T-helper 2 cell treated with Interferon-gamma antibody and Interleukin-4, amounts not matched to agents 5 μg/mL and 100 μg/mL, for 36 hours (primary cell): ENCODE measurements around the gene TMEM203.

Experiments used
- DNase-seq: peaks from one replicate; pipeline ENCODE4 v3.0.0; 2021; ENCODE audit warnings: low spot score
- H3K27ac Mint-ChIP-seq: one replicate; pipeline ENCODE4 v1.8.0; 2021; ENCODE audit warnings: mild to moderate bottlenecking, mixed read lengths
- H3K27me3 Mint-ChIP-seq: one replicate; pipeline ENCODE4 v1.8.0; 2021; ENCODE audit warnings: low read depth, mixed read lengths
- H3K36me3 Mint-ChIP-seq: one replicate; pipeline ENCODE4 v1.8.0; 2021; ENCODE audit warnings: low read depth, mixed read lengths
- H3K4me1 Mint-ChIP-seq: one replicate; pipeline ENCODE4 v1.8.0; 2021; ENCODE audit warnings: low read depth, mixed read lengths
- H3K4me3 Mint-ChIP-seq: one replicate; pipeline ENCODE4 v1.8.0; 2022; ENCODE audit warnings: mild to moderate bottlenecking, moderate library complexity, mixed read lengths
- H3K9me3 Mint-ChIP-seq: one replicate; pipeline ENCODE4 v1.8.0; 2021; ENCODE audit warnings: mixed read lengths

Gene TMEM203

DNA sequence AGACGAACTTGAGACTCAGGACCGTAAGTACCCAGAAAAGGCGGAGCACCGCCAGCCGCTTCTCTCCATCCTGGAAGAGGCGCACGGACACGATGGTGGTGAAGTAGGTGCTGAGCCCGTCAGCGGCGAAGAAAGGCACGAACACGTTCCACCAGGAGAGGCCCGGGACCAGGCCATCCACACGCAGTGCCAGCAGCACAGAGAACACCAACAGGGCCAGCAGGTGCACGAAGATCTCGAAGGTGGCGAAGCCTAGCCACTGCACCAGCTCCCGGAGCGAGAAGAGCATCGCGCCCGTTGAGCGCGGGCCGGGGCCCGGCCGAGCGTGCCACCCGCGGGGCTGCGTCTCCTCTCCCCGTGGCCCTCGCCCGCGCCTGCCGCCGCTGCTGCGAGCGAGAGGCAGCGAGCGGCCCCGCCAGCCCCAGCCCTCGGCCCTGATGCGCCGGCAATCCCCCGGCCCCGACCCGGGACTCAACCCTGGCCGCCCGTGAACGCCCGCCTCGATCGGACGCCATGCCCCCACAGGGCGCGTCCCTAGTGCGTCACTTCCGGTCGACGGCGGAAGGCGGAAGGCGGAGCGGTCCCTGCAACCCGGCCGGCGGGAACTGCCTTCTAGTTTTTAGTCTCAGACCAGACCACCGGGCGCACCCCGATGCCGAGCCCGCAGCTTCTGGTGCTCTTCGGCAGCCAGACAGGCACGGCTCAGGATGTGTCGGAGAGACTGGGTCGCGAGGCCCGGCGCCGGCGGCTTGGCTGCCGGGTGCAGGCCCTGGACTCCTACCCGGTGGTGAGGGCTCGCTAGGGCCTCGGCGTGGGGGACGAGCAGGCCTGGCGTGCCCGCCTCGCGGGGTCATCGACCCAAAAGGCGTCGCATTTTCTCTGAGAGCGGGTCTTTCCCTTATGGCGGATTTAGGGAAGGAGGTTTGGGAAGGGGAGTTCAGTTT is at the start of gene TMEM203, which contains the start of gene NDOR1:
Gene TMEM203 (minus strand): TSS at position 523 of the 944 bp plus-strand sequence. CDS start 234 bp downstream, at position 289.
Gene NDOR1 (plus strand): TSS at position 575 of the 944 bp plus-strand sequence. CDS start 78 bp downstream, at position 653.
- Mint-ChIP-seq H3K27ac (peak within 1 kb of the TSS; percentile 93), H3K4me1 (peaks cover 29% of the 10 kb centered on the region), H3K9me3 (no peaks in the 10 kb centered on the region), H3K27me3 (no peaks in the 10 kb centered on the region), H3K4me3 (peak within 1 kb of the TSS; percentile 95), H3K36me3 (peaks cover 14% of the 10 kb centered on the region)
- DNase-seq = peak; percentile 94

DNA sequence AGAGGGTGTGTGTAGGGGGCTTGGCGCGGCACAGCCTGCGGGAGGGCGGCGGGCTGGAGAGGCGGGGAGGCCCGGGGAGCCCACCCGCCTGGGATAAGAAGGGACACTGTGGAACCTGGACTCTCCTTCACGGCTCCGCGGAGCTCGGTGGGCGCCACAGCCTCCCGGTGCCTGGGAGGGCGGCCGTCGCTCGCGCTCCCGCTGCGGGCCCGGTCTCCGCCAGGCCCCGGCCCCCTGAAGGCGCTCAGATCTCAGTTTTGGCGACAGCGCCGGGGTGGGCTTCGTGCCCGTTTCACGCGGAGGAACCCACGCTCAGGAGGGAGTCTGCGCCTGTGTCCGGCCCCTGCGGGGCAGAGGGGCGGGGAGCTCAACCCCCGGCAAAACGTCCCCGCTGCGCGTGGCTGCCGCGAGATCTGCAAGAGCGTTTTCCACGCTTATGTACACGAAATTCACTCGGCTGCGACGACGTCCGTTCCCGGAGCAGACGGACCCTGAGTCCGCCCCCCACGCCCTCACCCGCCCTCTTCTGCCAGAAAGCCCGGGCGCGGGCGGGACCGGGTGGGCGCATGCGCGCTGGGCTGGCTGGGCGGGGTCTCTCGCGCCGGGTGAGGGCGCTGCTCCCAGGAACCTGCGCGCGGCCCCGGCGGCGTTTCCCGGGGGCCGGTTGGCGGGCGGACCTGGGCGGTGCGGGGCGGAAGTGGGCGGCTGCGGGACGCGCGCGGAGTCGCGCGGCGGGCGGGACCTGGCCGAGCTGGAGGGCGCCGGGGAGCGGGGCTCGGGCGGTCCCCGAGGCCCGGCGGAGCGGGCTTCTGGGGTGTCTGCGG is 49.4 kb upstream of the TMEM203 start, which contains the start of gene NELFB:
Gene NELFB (plus strand): TSS at position 704 of the 824 bp plus-strand sequence.
- peaks cover 4% of the 10 kb centered on the region for H3K4me1 Mint-ChIP-seq
- peak; percentile 97 for DNase-seq
- H3K27me3 Mint-ChIP-seq = no peaks in the 10 kb centered on the region
- peak within 1 kb of the TSS; percentile 91 for H3K4me3 Mint-ChIP-seq
- peak within 1 kb of the TSS; percentile 82 for H3K27ac Mint-ChIP-seq
- H3K36me3 Mint-ChIP-seq = peaks cover 13% of the 10 kb centered on the region
- no peaks in the 10 kb centered on the region for H3K9me3 Mint-ChIP-seq

DNA sequence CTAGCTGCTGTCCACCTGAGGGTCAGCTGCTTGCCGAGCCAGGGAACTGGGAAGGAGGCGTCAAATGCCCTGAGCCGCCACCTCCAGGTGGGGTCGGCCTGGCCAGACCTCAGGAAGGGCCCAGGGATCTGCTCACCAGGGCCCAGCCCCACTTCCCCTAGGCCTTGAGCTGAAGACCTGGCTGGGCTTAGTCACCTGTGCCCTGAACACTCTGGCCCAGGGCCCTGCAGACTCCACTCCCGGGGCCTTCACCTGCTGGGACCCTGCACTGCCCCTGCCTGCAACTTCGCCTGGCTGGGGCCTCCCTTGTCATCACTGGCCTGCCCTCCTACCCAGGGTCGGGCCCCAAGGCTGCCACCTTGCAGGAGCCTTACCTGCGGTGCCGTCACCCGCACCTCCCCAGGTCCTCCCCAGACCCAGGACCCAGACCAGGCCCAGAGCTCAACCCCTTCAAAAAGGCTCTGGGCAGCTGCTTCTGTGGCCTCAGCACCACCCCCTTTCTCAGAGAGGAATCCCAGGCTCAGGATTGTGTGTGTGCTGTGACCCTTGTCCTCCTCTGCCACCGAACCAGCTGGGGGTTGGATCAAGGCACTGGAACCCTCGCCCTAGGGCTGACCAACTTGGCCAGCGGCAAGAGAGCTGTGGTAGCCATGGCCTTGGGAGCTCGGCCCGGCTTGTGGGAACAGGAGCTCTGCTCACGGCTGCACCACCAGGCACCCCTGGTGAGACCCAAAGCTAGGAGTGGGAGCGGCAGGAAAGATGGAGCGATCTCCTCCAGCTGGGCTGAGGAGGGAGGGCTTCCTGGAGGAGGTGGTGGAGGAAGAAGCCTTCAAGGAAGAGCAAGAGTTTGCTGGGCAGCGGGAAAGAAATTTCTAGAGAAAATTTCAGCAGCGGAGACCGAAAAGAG is 48.5 kb upstream of the TMEM203 start:
- DNase-seq = no peak
- no peaks in the 10 kb centered on the region for H3K27me3 Mint-ChIP-seq
- no peaks in the 10 kb centered on the region for H3K9me3 Mint-ChIP-seq
- H3K27ac Mint-ChIP-seq = peak overlapping the region; percentile 56
- H3K4me3 Mint-ChIP-seq = peak overlapping the region; percentile 82
- H3K36me3 Mint-ChIP-seq = peaks cover 10% of the 10 kb centered on the region
- H3K4me1 Mint-ChIP-seq = peaks cover 4% of the 10 kb centered on the region

- Mint-ChIP-seq H3K4me1 (peaks cover 4% of the 10 kb centered on the region), H3K4me3 (no peak overlapping the region), H3K36me3 (peaks cover 7% of the 10 kb centered on the region), H3K27me3 (no peaks in the 10 kb centered on the region), H3K9me3 (no peaks in the 10 kb centered on the region), H3K27ac (no peak overlapping the region)
- no peak for DNase-seq
Observed at GRCh38 chr9:137252555-137253506, 47.4 kb upstream of the TMEM203 start.

GRCh38 chr9:137251490-137252268 is 46.2 kb upstream of the TMEM203 start:
- Mint-ChIP-seq H3K4me3 (no peak overlapping the region), H3K4me1 (peaks cover 4% of the 10 kb centered on the region), H3K9me3 (no peaks in the 10 kb centered on the region), H3K27me3 (no peaks in the 10 kb centered on the region), H3K27ac (no peak overlapping the region), H3K36me3 (peaks cover 3% of the 10 kb centered on the region)
- no peak for DNase-seq

GRCh38 chr9:137251194-137251461 is 45.7 kb upstream of the TMEM203 start, which contains the start of gene STPG3:
TSS of gene STPG3 (plus strand) at chr9:137251286. CDS start at chr9:137251287, 1 bp downstream.
- DNase-seq = no peak
- no peaks in the 10 kb centered on the region for H3K36me3 Mint-ChIP-seq
- no peaks in the 10 kb centered on the region for H3K9me3 Mint-ChIP-seq
- peaks cover 4% of the 10 kb centered on the region for H3K4me1 Mint-ChIP-seq
- no peak within 1 kb of the TSS for H3K27ac Mint-ChIP-seq
- no peak within 1 kb of the TSS for H3K4me3 Mint-ChIP-seq
- no peaks in the 10 kb centered on the region for H3K27me3 Mint-ChIP-seq

GRCh38 chr9:137250329-137251193 is 45.1 kb upstream of the TMEM203 start:
- no peak overlapping the region for H3K4me3 Mint-ChIP-seq
- H3K9me3 Mint-ChIP-seq = no peaks in the 10 kb centered on the region

DNA sequence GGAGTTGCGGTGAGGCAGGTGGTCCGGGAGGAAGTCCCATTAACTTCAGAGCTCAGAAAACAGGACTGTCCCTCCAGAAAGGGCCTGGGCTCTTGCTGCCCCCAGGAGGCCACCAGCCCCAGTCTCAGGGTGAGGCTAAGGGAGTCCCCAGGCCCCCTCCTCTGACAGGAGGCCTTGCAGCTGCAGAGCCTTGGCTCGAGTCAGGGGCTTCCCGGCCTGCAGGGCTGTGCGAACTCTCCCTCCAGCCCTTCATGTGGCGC is 42.4 kb upstream of the TMEM203 start:
- Mint-ChIP-seq H3K27me3 (no peaks in the 10 kb centered on the region), H3K27ac (no peak overlapping the region), H3K36me3 (peaks cover 10% of the 10 kb centered on the region), H3K4me3 (no peak overlapping the region), H3K4me1 (peaks cover 5% of the 10 kb centered on the region), H3K9me3 (no peaks in the 10 kb centered on the region)
- no peak for DNase-seq

More at GRCh38 chr9:137250329-137251193, 45.1 kb upstream of the TMEM203 start:
- Mint-ChIP-seq H3K36me3 (no peaks in the 10 kb centered on the region), H3K4me1 (peaks cover 4% of the 10 kb centered on the region), H3K27me3 (no peaks in the 10 kb centered on the region), H3K27ac (no peak overlapping the region)
- no peak for DNase-seq

DNA sequence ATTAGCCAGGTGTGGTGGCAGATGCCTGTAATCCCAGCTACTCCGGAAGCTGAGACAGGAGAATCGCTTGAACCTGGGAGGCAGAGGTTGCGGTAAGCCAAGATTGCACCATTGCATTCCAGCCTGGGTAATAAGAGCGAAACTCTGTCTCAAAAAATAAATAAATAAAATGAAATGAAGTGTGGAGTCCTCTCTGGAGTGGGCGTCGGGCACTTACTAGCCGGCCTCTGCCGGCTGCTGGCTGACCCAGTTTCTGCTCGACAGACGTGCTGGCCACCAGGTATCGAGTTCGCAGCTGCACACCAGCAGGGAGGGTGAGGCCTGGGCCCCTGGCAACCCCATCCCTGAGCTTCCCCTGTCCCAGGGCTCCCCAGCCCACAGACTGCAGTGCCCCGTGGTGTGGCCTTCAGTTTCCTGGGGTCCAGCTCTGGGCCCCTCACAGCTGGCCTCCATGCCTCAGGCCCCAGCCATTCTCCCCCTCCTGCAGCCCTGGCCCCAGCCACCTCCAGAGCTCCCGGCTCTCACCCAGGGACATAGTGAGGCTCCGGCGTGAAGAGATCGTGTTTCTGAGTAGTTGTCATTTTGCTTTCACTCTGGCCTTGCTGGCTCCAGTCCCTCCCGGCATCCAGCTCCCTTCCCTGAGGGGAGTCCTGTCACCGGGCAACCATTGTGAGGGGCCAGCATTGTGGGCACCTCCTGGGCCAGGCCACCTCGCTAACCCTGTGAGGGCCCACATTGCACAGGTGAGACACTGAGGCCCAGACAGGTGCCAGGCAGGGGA is 41.9 kb upstream of the TMEM203 start:
- Mint-ChIP-seq H3K27ac (peak overlapping the region; percentile 20), H3K4me1 (peaks cover 10% of the 10 kb centered on the region), H3K27me3 (no peaks in the 10 kb centered on the region), H3K4me3 (no peak overlapping the region), H3K9me3 (no peaks in the 10 kb centered on the region), H3K36me3 (peaks cover 15% of the 10 kb centered on the region)
- no peak for DNase-seq

GRCh38 chr9:137245450-137246421 is 40.3 kb upstream of the TMEM203 start:
- Mint-ChIP-seq H3K27me3 (peaks cover 2% of the 10 kb centered on the region), H3K27ac (no peak overlapping the region), H3K9me3 (no peaks in the 10 kb centered on the region), H3K36me3 (peaks cover 23% of the 10 kb centered on the region), H3K4me3 (no peak overlapping the region), H3K4me1 (peaks cover 14% of the 10 kb centered on the region)
- no peak for DNase-seq
